Panc1 (cell line): ENCODE results near the gene AGBL5. TPM values are rescaled to one million over a fixed set of nuclear protein-coding genes. Genes with fewer than 3 reads are reported as not detected.
A peak's percentile ranks its signal among the peaks of the same experiment; 100 is the strongest.

Source experiments
- ATAC-seq: fragments of 200-7000 bp; cut with Tn5 transposase; 2 replicates; pipeline ENCODE4 v1.9.1; 2020; ENCODE audit warnings: mild to moderate bottlenecking, moderate library complexity
- BruUV-seq: library from RNA; stranded (reverse); fragments of 400-500 nt; replicated peaks from 2 replicates; lab custom pipeline; 2021; lab: Mats Ljungman, UMichigan
- CTCF ChIA-PET: fragments of 300-600 bp; sonication (Branson Sonifier 250); formaldehyde crosslinking; loops from one replicate; lab custom pipeline; 2022; ENCODE audit warnings: antibody characterized with exemption; lab: Charles Lee
- POLR2A ChIA-PET: fragments of 300-600 bp; sonication (Branson Sonifier 250); formaldehyde crosslinking; loops from one replicate; lab custom pipeline; 2022; ENCODE audit warnings: antibody characterized with exemption; lab: Charles Lee
- DNase-seq: peaks from one replicate; pipeline ENCODE4 v3.0.0-alpha.2; 2010; ENCODE audit warnings: low read depth, low spot score
- H3K27ac ChIP-seq: 2 replicates; pipeline ENCODE4 v1.5.1; 2011; ENCODE audit warnings: mild to moderate bottlenecking, low read length, inconsistent platforms
- H3K27me3 ChIP-seq: fragments of 200-500 bp; sonication (Bioruptor generic); 2 replicates; pipeline ENCODE4 v1.6.0; 2014; ENCODE audit warnings: low read length, inconsistent platforms; ENCODE audit not compliant: control insufficient read depth, insufficient read depth
- H3K36me3 ChIP-seq: fragments of 200-500 bp; sonication (Bioruptor generic); 2 replicates; pipeline ENCODE4 v1.5.1; 2014; ENCODE audit warnings: inconsistent platforms, mild to moderate bottlenecking, low read length, moderate library complexity; ENCODE audit not compliant: control insufficient read depth, insufficient read depth
- H3K4me1 ChIP-seq: 2 replicates; pipeline ENCODE4 v1.5.1; 2011; ENCODE audit warnings: inconsistent platforms, mild to moderate bottlenecking, low read length, moderate library complexity; ENCODE audit not compliant: control insufficient read depth, insufficient read depth
- H3K4me3 ChIP-seq, 2 experiments: 2 replicates each; pipeline ENCODE4 v1.5.1; 2011 to 2012; ENCODE audit warnings: low read depth in 2 of 2, low read length in 2 of 2, mild to moderate bottlenecking in 2 of 2, inconsistent platforms in 1 of 2, moderate library complexity in 1 of 2
- H3K9me3 ChIP-seq: fragments of 200-500 bp; sonication (Bioruptor generic); 2 replicates; pipeline ENCODE4 v1.5.1; 2014; ENCODE audit warnings: low read depth, mild to moderate bottlenecking, inconsistent platforms, low read length, moderate library complexity; ENCODE audit not compliant: control insufficient read depth, insufficient read depth
- CTCF ChIP-seq: fragments of 450-650 bp; IDR thresholded peaks from 2 replicates; pipeline ENCODE4 v1.5.1; 2017; ENCODE audit warnings: mild to moderate bottlenecking
- POLR2AphosphoS5 ChIP-seq: IDR thresholded peaks from 2 replicates; pipeline ENCODE4 v1.6.1; 2012; ENCODE audit warnings: mild to moderate bottlenecking, low read depth, low read length, moderate library complexity
- REST ChIP-seq, 2 experiments: IDR thresholded peaks; 2 replicates each; pipeline ENCODE4 v1.6.1; 2011 to 2012; ENCODE audit warnings: low read depth in 2 of 2, control low read depth in 1 of 2, low read length in 1 of 2, mild to moderate bottlenecking in 1 of 2, moderate library complexity in 1 of 2; ENCODE audit not compliant: insufficient read depth in 1 of 2
- SIN3A ChIP-seq: IDR thresholded peaks from 2 replicates; pipeline ENCODE4 v1.6.1; 2012; ENCODE audit warnings: low read depth, mild to moderate bottlenecking, low read length, moderate library complexity, borderline replicate concordance; ENCODE audit not compliant: insufficient read depth
- TCF7L2 ChIP-seq: IDR thresholded peaks from 2 replicates; pipeline ENCODE4 v1.6.1; 2011; ENCODE audit warnings: mild to moderate bottlenecking, low read depth, low read length, inconsistent platforms
- in situ Hi-C: cut with HindIII; loops from 2 replicates; pipeline ENCODE4 v1.10.0; 2016; ENCODE audit warnings: low sequenced_read_pairs, low pct_unique_long_range_greater_than_20kb
- intact Hi-C: fragments of 100-400 bp; cut with micrococcal nuclease; formaldehyde crosslinking; loops from one replicate; pipeline ENCODE4 v1.10.0; 2022; ENCODE audit not compliant: unreplicated experiment
- total RNA-seq: library from RNA; stranded (reverse); gene quantifications from one replicate; pipeline ENCODE4 v1.2.1, GENCODE V29; 2021; ENCODE audit not compliant: unreplicated experiment

AGBL5 gene
- total RNA-seq, 1 experiment from 2014 or later, result 55.6 TPM

GRCh38 chr2:27058210-27058609 is 6.7 kb downstream of the AGBL5 start:
- ATAC-seq (no peak), DNase-seq (no peak)
- Histone ChIP-seq H3K27ac (no peak overlapping the region), H3K4me1 (no peaks in the 10 kb centered on the region), H3K9me3 (no peaks in the 10 kb centered on the region), H3K27me3 (no peaks in the 10 kb centered on the region), H3K4me3 (no peak overlapping the region), H3K36me3 (peaks cover 6% of the 10 kb centered on the region)
- in situ Hi-C loops, result no loop called here
- CTCF ChIA-PET, result no interaction called here
- intact Hi-C loops, result no loop called here
- no TSS peak for BruUV-seq
- TF ChIP-seq POLR2AphosphoS5 (no peak), TCF7L2 (no peak), SIN3A (no peak), CTCF (no peak), REST (IDR thresholded peaks at IDR 0.05; ENCODE audit: insufficient read depth in 1 of 2, low read depth in 2 of 2, low read length in 1 of 2) (no peak)
- POLR2A ChIA-PET, result no interaction called here

GRCh38 chr2:27059141-27059820 is 7.8 kb downstream of the AGBL5 start:
- Histone ChIP-seq H3K9me3 (no peaks in the 10 kb centered on the region), H3K4me3 (no peak overlapping the region), H3K27me3 (no peaks in the 10 kb centered on the region), H3K4me1 (no peaks in the 10 kb centered on the region), H3K27ac (no peak overlapping the region), H3K36me3 (peaks cover 6% of the 10 kb centered on the region)
- peak; percentile 20; the same call in 1 of the 2 replicates for ATAC-seq
- intact Hi-C loops (no loop called here), in situ Hi-C loops (no loop called here)
- ChIA-PET CTCF (interaction anchor here (0.5 kb wide), 1 partner anchor 221 kb away, joined by 3 read pairs; no protein-coding TSS in a partner anchor), POLR2A (no interaction called here)
- no TSS peak for BruUV-seq
- DNase-seq, result no peak
- TF ChIP-seq SIN3A (no peak), CTCF (no peak), REST (IDR thresholded peaks at IDR 0.05; ENCODE audit: insufficient read depth in 1 of 2, low read depth in 2 of 2, low read length in 1 of 2) (no peak), POLR2AphosphoS5 (no peak)
